Stimulated activated CD8-positive, alpha-beta memory T cell treated with anti-CD3 and anti-CD28 coated beads, Interleukin-4, amount 100 ng/mL, for 24 hours (primary cell): Measurements from ENCODE around the gene CYP24A1.

Experiments
- DNase-seq: peaks from one replicate; pipeline ENCODE4 v3.0.0-alpha.2; 2020; ENCODE audit warnings: low read depth

The CYP24A1 gene

GRCh38 chr20:54174457-54175175 is 830 bp upstream of the CYP24A1 start:
- no peak for DNase-seq

- DNase-seq, result no peak
These were observed 732 bp downstream of the CYP24A1 start for GRCh38 chr20:54172856-54173652.

- no peak for DNase-seq
These were observed 1.3 kb downstream of the CYP24A1 start for GRCh38 chr20:54172532-54172855.

- DNase-seq, result no peak
These were observed 2.8 kb downstream of the CYP24A1 start for GRCh38 chr20:54170963-54171362.

GRCh38 chr20:54170026-54170471 is 3.7 kb downstream of the CYP24A1 start:
- no peak for DNase-seq

- no peak for DNase-seq
These were observed 4.6 kb downstream of the CYP24A1 start for GRCh38 chr20:54168961-54169862.

- DNase-seq, result no peak
These were observed 5.6 kb downstream of the CYP24A1 start for GRCh38 chr20:54167909-54168872.

- DNase-seq, result no peak
These were observed 6.7 kb downstream of the CYP24A1 start for GRCh38 chr20:54166987-54167662.

- no peak for DNase-seq
These were observed 8.0 kb downstream of the CYP24A1 start for GRCh38 chr20:54165803-54166202.

- no peak for DNase-seq
These were observed 8.8 kb downstream of the CYP24A1 start for GRCh38 chr20:54165014-54165413.

GRCh38 chr20:54163402-54163801 is 10.4 kb downstream of the CYP24A1 start:
- DNase-seq, result no peak

GRCh38 chr20:54162378-54163009 is 11.3 kb downstream of the CYP24A1 start:
- DNase-seq, result no peak

- DNase-seq, result no peak
These were observed 12.0 kb downstream of the CYP24A1 start for GRCh38 chr20:54161821-54162149.

GRCh38 chr20:54161008-54161820 is 12.6 kb downstream of the CYP24A1 start:
- DNase-seq, result no peak

- no peak for DNase-seq
These were observed 13.4 kb downstream of the CYP24A1 start for GRCh38 chr20:54160065-54161007.

- no peak for DNase-seq
These were observed 14.8 kb downstream of the CYP24A1 start for GRCh38 chr20:54158856-54159418.

- no peak for DNase-seq
These were observed 15.6 kb downstream of the CYP24A1 start for GRCh38 chr20:54158226-54158625.
